Heart left ventricle (tissue), 16 donors: Measurements from ENCODE around the gene SH3BP2. TPM values are rescaled to one million over a fixed set of nuclear protein-coding genes. Genes with fewer than 3 reads are reported as not detected.
A peak's percentile ranks its signal among the peaks of the same experiment; 100 is the strongest.

Experiments
- ATAC-seq, 4 donors: fragments of 200-7000 bp; cut with Tn5 transposase; one replicate each; pipeline ENCODE4 v1.9.1; 2020 to 2022; ENCODE audit warnings: moderate library complexity in 4 of 4, mild to moderate bottlenecking in 3 of 4, moderate number of reproducible peaks in 1 of 4
- DNase-seq, 5 donors: peaks; one replicate each; pipeline ENCODE4 v3.0.0-alpha.2; 2020
- H3K27ac ChIP-seq, 12 donors: fragments of 200-600 bp; sonication (generic) in 4 of 12; one replicate each; pipeline versions ENCODE4 v1.5.0 to v1.8.0; 2016 to 2022; ENCODE audit warnings: mild to moderate bottlenecking in 2 of 12
- H3K27me3 ChIP-seq, 9 donors: fragments of 200-600 bp; sonication (generic) in 2 of 9; one replicate each; pipeline versions ENCODE4 v1.5.1 to v1.8.0; 2016 to 2022; ENCODE audit warnings: mild to moderate bottlenecking in 3 of 9
- H3K36me3 ChIP-seq, 9 donors: fragments of 200-600 bp; sonication (generic) in 2 of 9; one replicate each; pipeline versions ENCODE4 v1.5.0 to v1.8.0; 2018 to 2022; ENCODE audit warnings: mild to moderate bottlenecking in 2 of 9
- H3K4me1 ChIP-seq, 12 donors: fragments of 200-600 bp; sonication (generic) in 4 of 12; one replicate each; pipeline versions ENCODE4 v1.5.0 to v1.8.0; 2016 to 2022; ENCODE audit warnings: mild to moderate bottlenecking in 3 of 12
- H3K4me3 ChIP-seq, 12 donors: fragments of 200-600 bp; sonication (generic) in 4 of 12; one replicate each; pipeline versions ENCODE4 v1.5.0 to v1.8.0; 2017 to 2022; ENCODE audit warnings: mild to moderate bottlenecking in 9 of 12, moderate library complexity in 4 of 12
- H3K9me3 ChIP-seq, 12 donors: fragments of 200-600 bp; sonication (generic) in 4 of 12; one replicate each; pipeline versions ENCODE4 v1.5.0 to v1.8.0; 2016 to 2022; ENCODE audit warnings: mild to moderate bottlenecking in 1 of 12
- CTCF ChIP-seq, 12 donors: fragments of 200-600 bp; sonication (generic) in 4 of 12; IDR thresholded peaks; one replicate each; pipeline versions ENCODE4 v1.5.0 to v1.8.0; 2018 to 2022; ENCODE audit warnings: antibody characterized with exemption in 12 of 12, mild to moderate bottlenecking in 5 of 12
- POLR2A ChIP-seq, 2 donors: fragments of 450-650 bp; IDR thresholded peaks; one replicate each; pipeline ENCODE4 v1.6.1; 2017; ENCODE audit warnings: antibody characterized with exemption in 2 of 2, mild to moderate bottlenecking in 2 of 2, moderate library complexity in 2 of 2
- WGBS, 4 donors: extraction: QIAGEN DNeasy Blood & Tissue Kit in 2 of 4; methylation state at CpG; one replicate each; pipeline versions ENCODE4 v1.1.5 to v1.1.7; 2013 to 2018; 5-methylcytosine and 5-hydroxymethylcytosine counted together
- intact Hi-C, 10 donors: fragments of 100-400 bp; cut with DNase I; formaldehyde crosslinking; loops; one replicate each; pipeline versions ENCODE4 v1.11.1 to v1.14.2; 2022
- polyA plus RNA-seq, 2 donors: library from polyadenylated mRNA; stranded (reverse); fragments of 200-250 nt; gene quantifications; one replicate each; pipeline ENCODE4 v1.2.3, GENCODE V29; 2013
- total RNA-seq, 9 donors: library from RNA; depleted of rRNA in 2 of 9; stranded (reverse); fragments of >200 nt in 2 of 9; fragmentation: NEBNext Ultra II Directional in 3 of 9; extraction: Animal tissue kit (Norgen Biotek cat#: 25700) in 3 of 9; gene quantifications; one replicate each; pipeline versions ENCODE4 v1.1.0 to v1.2.4, GENCODE V29; 2016 to 2023
- donor health status: ischemic (EF 13 %, LVEDD 7.1; RV severe dilation, severe dysfunction).
- donor health status: healthy with polysubstance abuse.
- donor health status: DM: no; HTN: yes; CAD: no.
- donor health status: DM: no; HTN: no; CAD: no.
- donor health status: ischemic (EF 25% LVEDD 6.9; RV normal size, moderate dysfunction).
- donor health status: ischemic (EF 25% LVEDD 5.7; RV mildly dilated, moderate dysfunction).
- donor health status: healthy.
- donor health status: DM: yes; HTN: yes; CAD: no.
- donor health status: ischemic (EF 35%, LVEDD 5.7; RV mildly dilated, moderate dysfunction).
- donor health status: nonischemic (EF 11% LVEDD 7.7; RV severe dilation, severe dysfunction).
- donor health status: DM: yes; HTN: yes; CAD: no.
- donor health status: PGD.
- donor health status: ischemic (EF 29% LVEDD 5.4; RV normal size, mild dysfunction).
- donor health status: nonischemic (EF 23%, LVEDD 6.1; RV moderate dilation, normal function).

The SH3BP2 gene
- total and polyA plus RNA-seq, 11 donors, result 10.4 to 70.2 (median 23.5) TPM

GRCh38 chr4:2790583-2791517 lies 2.0 kb upstream of the SH3BP2 start:
- WGBS, 4 donors, result 71 to 86% (median 77%) methylated on average over 11 to 19 of the region's 19 CpGs
- intact Hi-C loops, result loop anchor here in 1 of 10 donors (5.0 kb wide), 1 partner anchor 34 kb away; the partner anchor contains the start of gene TNIP2
- H3K4me3 ChIP-seq, result no peak overlapping the region
- TF ChIP-seq POLR2A (IDR thresholded peaks at IDR 0.05) (no peak), CTCF (IDR thresholded peaks at IDR 0.05) (no peak)
- peak overlapping the region in 5 of 12 donors; percentile 15 to 62 (median 26) for H3K27ac ChIP-seq
- no peaks in the 10 kb centered on the region for H3K9me3 ChIP-seq
- DNase-seq, result peak in 3 of 5 donors; percentile 21 to 38 (median 30)
- H3K36me3 ChIP-seq, result no peaks in the 10 kb centered on the region
- no peaks in the 10 kb centered on the region for H3K27me3 ChIP-seq
- no peak for ATAC-seq
- H3K4me1 ChIP-seq, result peaks cover 26 to 82% (median 58%) of the 10 kb centered on the region in 12 donors

- ATAC-seq (no peak), DNase-seq (peak in 3 of 5 donors; percentile 27 to 67 (median 52))
- Histone ChIP-seq H3K9me3 (no peaks in the 10 kb centered on the region), H3K27me3 (no peaks in the 10 kb centered on the region), H3K4me3 (no peak overlapping the region), H3K4me1 (peaks cover 30 to 82% (median 61%) of the 10 kb centered on the region in 12 donors), H3K36me3 (peaks cover 0 to 5% (median 0%) of the 10 kb centered on the region in 9 donors), H3K27ac (peak overlapping the region in 7 of 12 donors; percentile 28 to 89 (median 58))
- intact Hi-C loops, result loop anchor here in 1 of 10 donors (5.0 kb wide), 1 partner anchor 34 kb away; the partner anchor contains the start of gene TNIP2
- 90 to 98% (median 92%) methylated on average over 10 of the region's 10 CpGs for WGBS, 4 donors
- no peak for TF ChIP-seq POLR2A (IDR thresholded peaks at IDR 0.05)
- no peak for TF ChIP-seq CTCF (IDR thresholded peaks at IDR 0.05)
Observed at GRCh38 chr4:2791518-2792395, 1.1 kb upstream of the SH3BP2 start.

- 61 to 83% (median 73%) methylated on average over 1 to 8 of the region's 8 CpGs for WGBS, 4 donors
- no peaks in the 10 kb centered on the region for H3K27me3 ChIP-seq
- intact Hi-C loops, result loop anchor here in 1 of 10 donors (5.0 kb wide), 1 partner anchor 35 kb away; the partner anchor contains the start of gene TNIP2
- H3K36me3 ChIP-seq, result peaks cover 0 to 8% (median 0%) of the 10 kb centered on the region in 9 donors
- peak overlapping the region in 10 of 12 donors; percentile 7 to 89 (median 58) for H3K27ac ChIP-seq
- peak in 1 of 5 donors; percentile 20 for DNase-seq
- no peak for TF ChIP-seq POLR2A (IDR thresholded peaks at IDR 0.05)
- no peak for TF ChIP-seq CTCF (IDR thresholded peaks at IDR 0.05)
- H3K9me3 ChIP-seq, result no peaks in the 10 kb centered on the region
- H3K4me1 ChIP-seq, result peaks cover 36 to 82% (median 62%) of the 10 kb centered on the region in 12 donors
- peak overlapping the region in 6 of 12 donors; percentile 23 to 93 (median 74) for H3K4me3 ChIP-seq
- no peak for ATAC-seq
Observed at GRCh38 chr4:2792396-2792710, 532 bp upstream of the SH3BP2 start.
